Heart left ventricle (tissue), 16 donors: ENCODE results near the gene FBXO34. TPM values are rescaled to one million over a fixed set of nuclear protein-coding genes. Genes with fewer than 3 reads are reported as not detected.
A peak's percentile ranks its signal among the peaks of the same experiment; 100 is the strongest.
"Not testable (repeated sequence)": the region's sequence is repeated elsewhere in the genome, so short reads cannot be mapped to it uniquely, and the experiment has no call there.

ENCODE experiments used
- ATAC-seq, 4 donors: fragments of 200-7000 bp; cut with Tn5 transposase; one replicate each; pipeline ENCODE4 v1.9.1; 2020 to 2022; ENCODE audit warnings: moderate library complexity in 4 of 4, mild to moderate bottlenecking in 3 of 4, moderate number of reproducible peaks in 1 of 4
- DNase-seq, 5 donors: peaks; one replicate each; pipeline ENCODE4 v3.0.0-alpha.2; 2020
- H3K27ac ChIP-seq, 12 donors: fragments of 200-600 bp; sonication (generic) in 4 of 12; one replicate each; pipeline versions ENCODE4 v1.5.0 to v1.8.0; 2016 to 2022; ENCODE audit warnings: mild to moderate bottlenecking in 2 of 12
- H3K27me3 ChIP-seq, 9 donors: fragments of 200-600 bp; sonication (generic) in 2 of 9; one replicate each; pipeline versions ENCODE4 v1.5.1 to v1.8.0; 2016 to 2022; ENCODE audit warnings: mild to moderate bottlenecking in 3 of 9
- H3K36me3 ChIP-seq, 9 donors: fragments of 200-600 bp; sonication (generic) in 2 of 9; one replicate each; pipeline versions ENCODE4 v1.5.0 to v1.8.0; 2018 to 2022; ENCODE audit warnings: mild to moderate bottlenecking in 2 of 9
- H3K4me1 ChIP-seq, 12 donors: fragments of 200-600 bp; sonication (generic) in 4 of 12; one replicate each; pipeline versions ENCODE4 v1.5.0 to v1.8.0; 2016 to 2022; ENCODE audit warnings: mild to moderate bottlenecking in 3 of 12
- H3K4me3 ChIP-seq, 12 donors: fragments of 200-600 bp; sonication (generic) in 4 of 12; one replicate each; pipeline versions ENCODE4 v1.5.0 to v1.8.0; 2017 to 2022; ENCODE audit warnings: mild to moderate bottlenecking in 9 of 12, moderate library complexity in 4 of 12
- H3K9me3 ChIP-seq, 12 donors: fragments of 200-600 bp; sonication (generic) in 4 of 12; one replicate each; pipeline versions ENCODE4 v1.5.0 to v1.8.0; 2016 to 2022; ENCODE audit warnings: mild to moderate bottlenecking in 1 of 12
- CTCF ChIP-seq, 12 donors: fragments of 200-600 bp; sonication (generic) in 4 of 12; IDR thresholded peaks; one replicate each; pipeline versions ENCODE4 v1.5.0 to v1.8.0; 2018 to 2022; ENCODE audit warnings: antibody characterized with exemption in 12 of 12, mild to moderate bottlenecking in 5 of 12
- POLR2A ChIP-seq, 2 donors: fragments of 450-650 bp; IDR thresholded peaks; one replicate each; pipeline ENCODE4 v1.6.1; 2017; ENCODE audit warnings: antibody characterized with exemption in 2 of 2, mild to moderate bottlenecking in 2 of 2, moderate library complexity in 2 of 2
- WGBS, 4 donors: extraction: QIAGEN DNeasy Blood & Tissue Kit in 2 of 4; methylation state at CpG; one replicate each; pipeline versions ENCODE4 v1.1.5 to v1.1.7; 2013 to 2018; 5-methylcytosine and 5-hydroxymethylcytosine counted together
- intact Hi-C, 10 donors: fragments of 100-400 bp; cut with DNase I; formaldehyde crosslinking; loops; one replicate each; pipeline versions ENCODE4 v1.11.1 to v1.14.2; 2022
- polyA plus RNA-seq, 2 donors: library from polyadenylated mRNA; stranded (reverse); fragments of 200-250 nt; gene quantifications; one replicate each; pipeline ENCODE4 v1.2.3, GENCODE V29; 2013
- total RNA-seq, 9 donors: library from RNA; depleted of rRNA in 2 of 9; stranded (reverse); fragments of >200 nt in 2 of 9; fragmentation: NEBNext Ultra II Directional in 3 of 9; extraction: Animal tissue kit (Norgen Biotek cat#: 25700) in 3 of 9; gene quantifications; one replicate each; pipeline versions ENCODE4 v1.1.0 to v1.2.4, GENCODE V29; 2016 to 2023
- donor health status: ischemic (EF 13 %, LVEDD 7.1; RV severe dilation, severe dysfunction).
- donor health status: healthy with polysubstance abuse.
- donor health status: DM: no; HTN: yes; CAD: no.
- donor health status: DM: no; HTN: no; CAD: no.
- donor health status: ischemic (EF 25% LVEDD 6.9; RV normal size, moderate dysfunction).
- donor health status: ischemic (EF 25% LVEDD 5.7; RV mildly dilated, moderate dysfunction).
- donor health status: healthy.
- donor health status: DM: yes; HTN: yes; CAD: no.
- donor health status: ischemic (EF 35%, LVEDD 5.7; RV mildly dilated, moderate dysfunction).
- donor health status: nonischemic (EF 11% LVEDD 7.7; RV severe dilation, severe dysfunction).
- donor health status: DM: yes; HTN: yes; CAD: no.
- donor health status: PGD.
- donor health status: ischemic (EF 29% LVEDD 5.4; RV normal size, mild dysfunction).
- donor health status: nonischemic (EF 23%, LVEDD 6.1; RV moderate dilation, normal function).

Gene FBXO34
- total and polyA plus RNA-seq, 11 donors: 8.0 to 33.4 (median 21.1) TPM

- intact Hi-C loops: no loop called here
- Histone ChIP-seq H3K4me3 (no peak overlapping the region), H3K27ac (peak overlapping the region in 3 of 12 donors; percentile 6 to 50 (median 12)), H3K4me1 (peaks cover 0 to 67% (median 39%) of the 10 kb centered on the region in 12 donors), H3K27me3 (no peaks in the 10 kb centered on the region), H3K36me3 (peaks cover 0 to 4% (median 2%) of the 10 kb centered on the region in 9 donors), H3K9me3 (no peaks in the 10 kb centered on the region)
- TF ChIP-seq POLR2A (IDR thresholded peaks at IDR 0.05) (no peak), CTCF (IDR thresholded peaks at IDR 0.05) (no peak)
- WGBS, 4 donors: 67 to 72% (median 70%) methylated on average over 2 of the region's 2 CpGs
- ATAC-seq (no peak), DNase-seq (no peak)
Measured at GRCh38 chr14:55303691-55304145, 32.5 kb downstream of the FBXO34 start.

- Histone ChIP-seq H3K27ac (peak overlapping the region in 10 of 12 donors; percentile 2 to 67 (median 30)), H3K27me3 (no peaks in the 10 kb centered on the region), H3K4me3 (peak overlapping the region in 2 of 12 donors; percentile 0 to 8), H3K4me1 (peaks cover 0 to 72% (median 52%) of the 10 kb centered on the region in 12 donors), H3K9me3 (peaks cover 0 to 2% (median 0%) of the 10 kb centered on the region in 12 donors), H3K36me3 (no peaks in the 10 kb centered on the region)
- 49 to 63% (median 58%) methylated on average over 5 of the region's 5 CpGs for WGBS, 4 donors
- intact Hi-C loops: loop anchor here in 2 of 10 donors (5.0 kb wide), 1 partner anchor 35 kb away; the partner anchor contains the start of gene FBXO34 (in 2 of the 2)
- ATAC-seq: peak; percentile 50 to 80 (median 62)
- DNase-seq: no peak
- no peak for TF ChIP-seq CTCF (IDR thresholded peaks at IDR 0.05)
Measured at GRCh38 chr14:55306938-55307589, 35.8 kb downstream of the FBXO34 start.

- Histone ChIP-seq H3K27ac (peak overlapping the region in 3 of 12 donors; percentile 3 to 29 (median 19)), H3K4me1 (peaks cover 0 to 52% (median 35%) of the 10 kb centered on the region in 12 donors), H3K36me3 (no peaks in the 10 kb centered on the region), H3K27me3 (no peaks in the 10 kb centered on the region), H3K9me3 (peaks cover 0 to 17% (median 8%) of the 10 kb centered on the region in 12 donors), H3K4me3 (no peak overlapping the region)
- TF ChIP-seq POLR2A (IDR thresholded peaks at IDR 0.05): no peak
- no peak for TF ChIP-seq CTCF (IDR thresholded peaks at IDR 0.05)
- WGBS, 4 donors: 60 to 63% (median 61%) methylated on average over 2 of the region's 2 CpGs
- intact Hi-C loops: loop anchor here in 2 of 10 donors (5.0 kb wide), 1 partner anchor 37 kb away; the partner anchor contains the start of gene FBXO34 (in 2 of the 2)
- no peak for DNase-seq
- ATAC-seq: no peak
Measured at GRCh38 chr14:55309154-55309553, 37.9 kb downstream of the FBXO34 start.

GRCh38 chr14:55309761-55310365 is 38.6 kb downstream of the FBXO34 start:
- DNase-seq (no peak), ATAC-seq (peak in 2 of 4 donors; percentile 41 to 42)
- TF ChIP-seq CTCF (IDR thresholded peaks at IDR 0.05) (no peak), POLR2A (IDR thresholded peaks at IDR 0.05) (no peak)
- H3K27ac ChIP-seq: peak overlapping the region in 6 of 12 donors; percentile 3 to 31 (median 16)
- no peaks in the 10 kb centered on the region for H3K27me3 ChIP-seq
- H3K36me3 ChIP-seq: no peaks in the 10 kb centered on the region
- no peak overlapping the region for H3K4me3 ChIP-seq
- peaks cover 0 to 17% (median 8%) of the 10 kb centered on the region in 12 donors for H3K9me3 ChIP-seq
- 11 to 35% (median 19%) methylated on average over 1 of the region's 1 CpG for WGBS, 4 donors
- peaks cover 0 to 45% (median 34%) of the 10 kb centered on the region in 12 donors for H3K4me1 ChIP-seq
- intact Hi-C loops: loop anchor here in 2 of 10 donors (5.0 kb wide), 1 partner anchor 38 kb away; the partner anchor contains the start of gene FBXO34 (in 2 of the 2)

GRCh38 chr14:55312379-55313030 is 41.3 kb downstream of the FBXO34 start:
- WGBS, 4 donors: 90 to 100% (median 100%) methylated on average over 5 of the region's 5 CpGs
- H3K4me3 ChIP-seq, intact Hi-C loops, H3K27me3 ChIP-seq, ATAC-seq, DNase-seq, H3K27ac ChIP-seq: not testable (repeated sequence)
- Histone ChIP-seq H3K36me3 (peaks cover 0 to 13% (median 0%) of the 10 kb centered on the region in 9 donors), H3K4me1 (peaks cover 0 to 47% (median 33%) of the 10 kb centered on the region in 12 donors), H3K9me3 (peaks cover 0 to 22% (median 8%) of the 10 kb centered on the region in 12 donors)
